K562 (cell line): Measurements from ENCODE around the gene MRPL58. TPM values are rescaled to one million over a fixed set of nuclear protein-coding genes. Genes with fewer than 3 reads are reported as not detected.

ENCODE experiments used
- ADNP ChIP-seq: fragments of 200-800 bp; sonication (Bioruptor generic); IDR thresholded peaks from 2 replicates; pipeline ENCODE4 v1.6.1; 2016; ENCODE audit warnings: missing genetic modification characterization, missing compliant biosample characterization
- CREB1 ChIP-seq, 2 experiments: sonication (generic) in 1 of 2; formaldehyde crosslinking in 1 of 2; IDR thresholded peaks; 2 replicates each; pipeline versions ENCODE4 v1.6.1 to v1.8.0; 2012 to 2022; ENCODE audit warnings: inconsistent platforms in 1 of 2, mild to moderate bottlenecking in 1 of 2, missing genetic modification reagents in 1 of 2, moderate library complexity in 1 of 2
- DMBX1 ChIP-seq: fragments of 250-450 bp; sonication (Bioruptor Pico); IDR thresholded peaks from 2 replicates; pipeline ENCODE4 v1.8.0; 2022; ENCODE audit warnings: inconsistent platforms, mild to moderate bottlenecking, moderate library complexity, borderline replicate concordance
- ERF ChIP-seq: fragments of 450-650 bp; formaldehyde crosslinking; IDR thresholded peaks from 2 replicates; pipeline ENCODE4 v1.4.0; 2020; ENCODE audit warnings: mild to moderate bottlenecking, mixed read lengths
- ETS2 ChIP-seq: IDR thresholded peaks from 2 replicates; pipeline ENCODE4 v1.6.1; 2016; ENCODE audit warnings: borderline replicate concordance, missing genetic modification characterization, mild to moderate bottlenecking, moderate library complexity, missing compliant biosample characterization; ENCODE audit not compliant: poor library complexity, severe bottlenecking
- FOXM1 ChIP-seq, 2 experiments: fragments of 450-650 bp in 1 of 2; sonication (generic) in 1 of 2; formaldehyde crosslinking in 1 of 2; IDR thresholded peaks; 2 replicates each; pipeline versions ENCODE4 v1.6.1 to v1.9.0; 2017 to 2022; ENCODE audit warnings: low read depth in 2 of 2, mild to moderate bottlenecking in 2 of 2, missing genetic modification reagents in 1 of 2, moderate library complexity in 1 of 2
- FOXP4 ChIP-seq: sonication (generic); formaldehyde crosslinking; IDR thresholded peaks from 2 replicates; pipeline ENCODE4 v1.8.0; 2022; ENCODE audit warnings: mild to moderate bottlenecking, missing genetic modification reagents, borderline replicate concordance
- HSF4 ChIP-seq: fragments of 250-450 bp; sonication (Bioruptor Pico); IDR thresholded peaks from 2 replicates; pipeline ENCODE4 v2.1.2; 2022; ENCODE audit warnings: mild to moderate bottlenecking, moderate library complexity, borderline replicate concordance
- NFE2 ChIP-seq: IDR thresholded peaks from 2 replicates; pipeline ENCODE4 v1.6.1; 2014; ENCODE audit warnings: antibody characterized with exemption, low read depth
- PBX2 ChIP-seq, 2 experiments: IDR thresholded peaks in 1 of 2; conservative IDR thresholded peaks in 1 of 2; 2 replicates each; pipeline ENCODE4 v1.6.1; 2016; ENCODE audit warnings: low read depth in 2 of 2, mild to moderate bottlenecking in 1 of 2, missing compliant biosample characterization in 1 of 2, missing genetic modification characterization in 1 of 2, moderate library complexity in 1 of 2
- PHB ChIP-seq: fragments of 250-450 bp; sonication (Bioruptor Pico); IDR thresholded peaks from 2 replicates; pipeline ENCODE4 v1.5.0; 2021
- PYGO2 ChIP-seq: fragments of 450-650 bp; IDR thresholded peaks from 2 replicates; pipeline ENCODE4 v1.6.1; 2016; ENCODE audit warnings: mild to moderate bottlenecking, missing genetic modification characterization, moderate library complexity, missing compliant biosample characterization
- RNF2 ChIP-seq: sonication (generic); IDR thresholded peaks from 2 replicates; pipeline ENCODE4 v1.6.1; 2016
- STAT5B ChIP-seq: fragments of 250-450 bp; sonication (Bioruptor Pico); IDR thresholded peaks from 2 replicates; pipeline ENCODE4 v1.8.0; 2021; ENCODE audit warnings: mild to moderate bottlenecking, inconsistent platforms
- polyA plus RNA-seq, 8 experiments: library from polyadenylated mRNA; depleted of rRNA in 4 of 8; stranded (reverse) in 5 of 8; unstranded in 3 of 8; fragments of >200 nt; fragmentation: Nextera tagmentation in 2 of 8; fragmentation: Illumina TruSeq in 1 of 8; extraction: Ambion mirVana in 2 of 8; extraction: Trizol in 1 of 8; gene quantifications; 2 replicates each; pipeline versions ENCODE4 v1.2.1 to v1.2.3, GENCODE V29; 2011 to 2014; ENCODE audit warnings: inconsistent platforms in 1 of 8, missing spikeins in 1 of 8
- total RNA-seq, 7 experiments: library from RNA; depleted of rRNA in 6 of 7; stranded (reverse); fragments of >200 nt in 6 of 7; fragmentation: Illumina TruSeq in 2 of 7; extraction: Trizol in 2 of 7; gene quantifications; 2 replicates each; pipeline versions ENCODE4 v1.2.1 to v1.2.3, GENCODE V29; 2011 to 2021; ENCODE audit warnings: low replicate concordance in 1 of 7
- TF ChIP-seq, protein P1 (sequence below): fragments of 450-650 bp; formaldehyde crosslinking; IDR thresholded peaks from 2 replicates; pipeline ENCODE4 v1.4.0; 2022; ENCODE audit warnings: missing genetic modification characterization
- TF ChIP-seq, protein P2 (sequence below): fragments of 250-450 bp; sonication (Bioruptor Pico); IDR thresholded peaks from 2 replicates; pipeline ENCODE4 v1.4.0; 2020; ENCODE audit warnings: mild to moderate bottlenecking

The MRPL58 gene
- total and polyA plus RNA-seq, 9 of the 15 experiments (the other 6 are each of a cell fraction or from before 2014, with no cell fraction given): 30.8 to 107 (median 72.4) TPM

DNA sequence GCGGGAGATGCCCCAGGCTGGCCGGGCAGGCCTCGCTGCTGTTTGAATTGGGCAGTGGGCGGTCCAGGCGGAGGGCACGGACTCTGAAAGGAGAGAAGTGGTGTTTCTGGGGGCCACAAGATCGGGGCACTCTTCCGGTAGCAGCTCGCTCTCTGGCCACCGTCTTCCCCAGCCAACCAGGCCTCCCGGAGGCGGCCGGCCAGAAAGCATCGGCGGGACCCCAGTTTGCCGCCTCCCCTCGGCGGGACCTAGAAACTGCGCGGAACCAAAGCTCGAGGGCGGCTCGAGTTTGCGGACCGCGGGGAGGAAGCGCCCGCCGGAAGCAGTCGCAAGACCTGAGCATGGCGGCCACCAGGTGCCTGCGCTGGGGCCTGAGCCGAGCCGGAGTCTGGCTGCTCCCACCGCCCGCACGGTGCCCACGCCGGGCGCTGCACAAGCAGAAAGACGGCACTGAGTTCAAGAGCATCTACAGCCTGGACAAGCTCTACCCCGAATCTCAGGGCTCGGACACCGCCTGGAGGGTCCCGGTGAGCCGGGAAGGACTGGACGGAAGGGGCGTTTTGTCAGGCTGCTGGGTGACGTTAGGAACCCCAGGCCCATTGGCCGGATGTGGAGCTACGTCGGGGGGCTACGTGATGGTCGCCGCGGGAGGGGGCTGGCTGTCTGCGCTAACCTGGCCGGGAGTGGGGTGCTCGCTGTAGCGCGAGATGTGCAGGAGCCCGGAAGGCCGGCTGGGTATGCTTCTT is at the start of gene MRPL58 (continued):
- TF ChIP-seq PYGO2 (tag) (no peak), FOXP4 (CRISPR knock-in tag) (no peak), PHB (no peak), PBX2 (CRISPR knock-in tag; IDR thresholded peaks at IDR 0.05; ENCODE audit: low read depth) (no peak), PBX2 (tag; conservative IDR thresholded peaks at IDR 0.05; ENCODE audit: low read depth) (no peak), NFE2 (0 out of 2 replicates have a peak, but pooled peaks have one; percentile 7), ETS2 (no peak), ERF (CRISPR knock-in tag) (no peak), ADNP (tag) (no peak), RNF2 (peak; percentile 75; the same call in 1 of the 2 replicates), STAT5B (no peak), FOXM1 (IDR thresholded peaks at IDR 0.05; ENCODE audit: low read depth) (no peak), FOXM1 (CRISPR knock-in tag; IDR thresholded peaks at IDR 0.05; ENCODE audit: low read depth) (no peak), CREB1 (IDR thresholded peaks at IDR 0.05) (peak; percentile 33; the same call in 1 of the 2 replicates), CREB1 (CRISPR knock-in tag; IDR thresholded peaks at IDR 0.05) (0 out of 2 replicates have a peak, but pooled peaks have one; percentile 45), DMBX1 (peak; percentile 74), HSF4 (no peak)
- TF ChIP-seq, protein P1, sequence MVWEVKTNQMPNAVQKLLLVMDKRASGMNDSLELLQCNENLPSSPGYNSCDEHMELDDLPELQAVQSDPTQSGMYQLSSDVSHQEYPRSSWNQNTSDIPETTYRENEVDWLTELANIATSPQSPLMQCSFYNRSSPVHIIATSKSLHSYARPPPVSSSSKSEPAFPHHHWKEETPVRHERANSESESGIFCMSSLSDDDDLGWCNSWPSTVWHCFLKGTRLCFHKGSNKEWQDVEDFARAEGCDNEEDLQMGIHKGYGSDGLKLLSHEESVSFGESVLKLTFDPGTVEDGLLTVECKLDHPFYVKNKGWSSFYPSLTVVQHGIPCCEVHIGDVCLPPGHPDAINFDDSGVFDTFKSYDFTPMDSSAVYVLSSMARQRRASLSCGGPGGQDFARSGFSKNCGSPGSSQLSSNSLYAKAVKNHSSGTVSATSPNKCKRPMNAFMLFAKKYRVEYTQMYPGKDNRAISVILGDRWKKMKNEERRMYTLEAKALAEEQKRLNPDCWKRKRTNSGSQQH: no peak; the same call in 1 of the 2 replicates
- TF ChIP-seq, protein P2, sequence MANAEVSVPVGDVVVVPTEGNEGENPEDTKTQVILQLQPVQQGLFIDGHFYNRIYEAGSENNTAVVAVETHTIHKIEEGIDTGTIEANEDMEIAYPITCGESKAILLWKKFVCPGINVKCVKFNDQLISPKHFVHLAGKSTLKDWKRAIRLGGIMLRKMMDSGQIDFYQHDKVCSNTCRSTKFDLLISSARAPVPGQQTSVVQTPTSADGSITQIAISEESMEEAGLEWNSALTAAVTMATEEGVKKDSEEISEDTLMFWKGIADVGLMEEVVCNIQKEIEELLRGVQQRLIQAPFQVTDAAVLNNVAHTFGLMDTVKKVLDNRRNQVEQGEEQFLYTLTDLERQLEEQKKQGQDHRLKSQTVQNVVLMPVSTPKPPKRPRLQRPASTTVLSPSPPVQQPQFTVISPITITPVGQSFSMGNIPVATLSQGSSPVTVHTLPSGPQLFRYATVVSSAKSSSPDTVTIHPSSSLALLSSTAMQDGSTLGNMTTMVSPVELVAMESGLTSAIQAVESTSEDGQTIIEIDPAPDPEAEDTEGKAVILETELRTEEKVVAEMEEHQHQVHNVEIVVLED (CRISPR knock-in tag): peak; percentile 69
